HK-2 (cell line): ENCODE measurements around the gene GOT1.

Source experiments
- DNase-seq: peaks from one replicate; pipeline ENCODE4 v3.0.0-alpha.2; 2018; ENCODE audit not compliant: unreplicated experiment

GOT1 gene

DNA sequence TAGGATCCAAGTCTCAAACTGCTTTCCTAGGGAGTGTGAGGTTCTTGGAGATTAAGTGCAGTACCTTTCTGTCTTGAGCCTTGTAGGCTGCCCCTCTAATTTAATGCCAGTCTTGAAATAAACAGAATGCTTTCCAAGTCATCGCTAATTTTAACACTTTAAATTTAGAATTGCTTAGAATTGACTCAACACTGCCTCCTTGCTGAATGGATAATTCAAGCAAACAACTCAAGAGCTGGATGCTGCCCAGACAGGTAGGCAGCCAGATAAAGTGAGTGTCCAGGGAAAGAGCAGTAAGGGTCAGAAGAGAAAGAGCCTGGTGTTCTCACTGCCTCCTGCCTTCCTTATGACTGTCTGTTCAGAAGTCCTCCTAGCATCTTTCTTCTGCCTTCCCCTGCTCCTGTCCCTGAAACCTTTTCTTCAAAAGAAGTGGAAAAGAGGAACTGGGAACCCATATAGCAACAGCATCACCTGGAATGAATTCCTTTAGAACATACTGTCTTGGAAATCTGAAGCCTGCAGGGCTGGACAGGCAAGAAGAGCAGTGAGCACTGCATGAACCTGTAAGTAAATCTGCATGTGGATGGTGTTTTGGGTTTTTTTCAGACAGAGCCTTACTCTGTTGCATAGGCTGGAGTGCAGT, 3.1 kb upstream of the GOT1 start:
- no peak for DNase-seq

GRCh38 chr10:99432881-99433280, 2.5 kb upstream of the GOT1 start:
- no peak for DNase-seq

DNA sequence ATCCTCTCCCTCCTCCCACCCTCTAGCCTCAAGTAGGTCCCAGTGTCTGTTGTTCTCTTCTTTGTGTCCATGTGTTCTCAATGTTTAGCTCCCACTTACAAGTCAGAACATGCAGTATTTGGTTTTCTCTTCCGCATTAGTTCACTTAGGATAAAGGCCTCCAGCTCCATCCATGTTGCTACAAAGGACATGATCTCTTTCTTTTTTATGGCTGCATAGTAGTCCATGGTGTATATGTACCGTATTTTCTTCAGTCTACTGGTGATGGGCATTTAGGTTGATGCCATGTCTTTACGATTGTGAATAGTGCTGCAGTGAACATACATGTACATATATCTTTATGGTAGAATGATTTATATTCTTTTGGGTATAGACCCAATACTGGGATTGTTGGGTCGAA, 1.6 kb upstream of the GOT1 start:
- no peak for DNase-seq

- peak; percentile 62 for DNase-seq
Measured at GRCh38 chr10:99431190-99431760, 851 bp upstream of the GOT1 start.

DNA sequence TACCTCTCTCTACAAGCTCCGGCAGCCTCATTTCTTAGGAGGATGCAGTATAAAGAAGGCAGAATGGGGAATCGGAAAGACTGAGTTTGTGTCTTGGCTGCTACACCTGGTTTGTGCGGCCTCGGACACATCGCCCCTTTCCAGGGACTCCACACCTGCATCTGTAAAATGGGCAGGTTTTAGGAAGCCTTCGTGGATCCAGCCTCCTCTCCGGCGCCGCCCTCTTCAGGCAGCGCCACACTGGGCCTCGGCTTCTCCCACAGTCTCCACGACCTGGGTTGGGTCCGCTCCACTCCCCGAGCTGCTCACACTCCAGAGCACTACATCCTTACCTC, 341 bp downstream of the GOT1 start:
- no peak for DNase-seq

DNA sequence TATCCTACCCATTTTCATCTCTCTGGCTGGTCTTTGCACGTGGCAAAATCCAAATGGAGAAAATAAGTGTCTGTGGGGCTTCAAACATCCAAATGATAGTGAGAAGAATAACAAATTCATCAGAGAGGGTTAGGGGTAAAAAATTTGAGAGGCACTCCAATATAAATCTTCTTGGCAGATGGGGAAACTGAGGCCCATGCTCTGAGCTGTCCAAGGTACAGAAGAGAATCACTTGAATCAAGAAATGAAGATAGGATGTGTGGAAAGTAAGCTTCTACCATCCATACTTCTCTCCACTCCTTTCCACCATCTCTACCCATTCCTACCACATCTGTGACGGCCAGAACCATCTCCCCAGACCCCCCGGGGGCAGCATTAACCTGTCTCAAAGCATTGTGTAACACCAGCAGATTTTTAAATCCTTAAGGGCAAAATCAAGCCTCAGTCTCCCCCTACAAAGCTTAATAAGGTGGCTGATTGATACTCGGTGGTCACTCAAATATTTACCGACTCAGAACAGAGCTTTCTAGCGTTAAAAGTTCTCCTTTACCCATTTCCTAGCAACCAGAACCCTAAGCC, 818 bp downstream of the GOT1 start:
- DNase-seq, result no peak

DNA sequence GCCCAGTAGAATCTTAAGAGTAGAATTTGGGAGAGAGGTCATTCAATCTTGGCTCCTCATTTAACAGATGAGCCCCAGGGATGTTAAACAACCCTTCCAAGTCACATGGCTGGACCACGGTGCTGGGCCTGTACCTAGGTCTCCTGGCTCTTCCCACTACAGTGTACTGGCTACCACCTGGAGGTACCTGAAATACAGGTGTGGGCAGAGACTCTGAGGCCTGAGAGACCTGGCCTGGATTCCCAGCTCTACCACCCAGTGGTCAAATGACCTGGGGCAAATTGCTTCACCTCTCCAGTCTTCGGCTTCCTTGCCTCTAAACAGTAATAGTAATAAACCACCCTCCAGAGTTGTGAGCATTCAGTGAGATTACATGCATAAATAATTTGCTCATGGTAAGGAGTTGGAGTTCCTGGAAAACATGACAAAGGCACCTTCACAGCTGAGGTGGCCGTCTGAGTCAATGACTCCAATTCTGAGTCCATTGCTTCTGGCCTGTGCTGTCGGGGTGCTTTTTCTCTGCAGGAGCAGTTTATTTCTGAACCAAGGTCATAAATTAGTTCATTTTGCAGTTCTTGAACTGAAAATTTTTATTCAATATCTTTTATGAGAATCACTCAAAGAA, 2.7 kb downstream of the GOT1 start:
- DNase-seq, result no peak

GRCh38 chr10:99426689-99427088, 3.7 kb downstream of the GOT1 start:
- no peak for DNase-seq

- DNase-seq, result no peak
Measured at GRCh38 chr10:99425204-99425603, 5.2 kb downstream of the GOT1 start.

DNA sequence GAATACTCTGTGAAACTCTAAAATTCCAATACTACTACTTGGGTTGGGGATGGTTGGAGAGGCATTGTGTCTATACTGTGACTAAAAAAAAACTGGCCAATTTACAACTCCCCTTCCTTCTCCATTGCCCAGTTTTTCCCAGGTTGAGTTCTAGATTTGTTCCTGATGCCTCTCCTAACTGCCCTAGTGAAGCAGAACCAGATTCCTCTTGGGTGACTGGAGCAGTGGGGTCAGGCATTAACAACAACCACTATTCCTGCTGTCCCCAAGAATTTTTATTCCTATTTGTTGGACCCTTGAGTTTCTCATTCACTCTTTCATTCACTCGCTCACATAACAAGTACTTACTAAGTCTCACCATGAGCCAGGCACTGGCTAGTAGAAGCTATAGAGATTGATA, 5.8 kb downstream of the GOT1 start:
- DNase-seq, result no peak

DNA sequence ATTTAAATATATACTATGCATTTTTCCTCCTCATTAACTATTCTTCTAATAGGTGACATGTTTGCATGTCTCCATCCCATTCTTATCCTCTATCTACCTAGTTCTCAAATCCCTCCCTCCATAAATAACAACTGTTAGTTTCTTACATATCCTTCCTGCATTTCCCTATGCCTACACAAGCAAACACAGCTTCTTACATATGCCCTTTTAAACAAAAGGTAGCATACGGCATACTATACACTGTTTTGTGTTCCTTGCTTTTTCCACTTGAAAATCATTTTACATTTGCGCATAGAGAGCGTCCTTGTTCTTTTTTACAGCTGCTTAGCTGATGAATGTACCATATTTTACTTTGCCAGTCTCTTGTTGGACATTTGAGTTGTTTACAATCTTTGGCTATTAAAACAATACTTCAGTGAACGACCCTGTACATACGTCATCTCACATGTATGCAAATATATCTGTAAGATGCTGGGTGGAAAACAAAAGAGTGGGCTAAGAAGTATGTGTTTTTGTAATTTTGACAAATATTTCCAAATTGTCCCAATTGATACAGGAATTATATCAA, 7.8 kb downstream of the GOT1 start:
- no peak for DNase-seq

DNA sequence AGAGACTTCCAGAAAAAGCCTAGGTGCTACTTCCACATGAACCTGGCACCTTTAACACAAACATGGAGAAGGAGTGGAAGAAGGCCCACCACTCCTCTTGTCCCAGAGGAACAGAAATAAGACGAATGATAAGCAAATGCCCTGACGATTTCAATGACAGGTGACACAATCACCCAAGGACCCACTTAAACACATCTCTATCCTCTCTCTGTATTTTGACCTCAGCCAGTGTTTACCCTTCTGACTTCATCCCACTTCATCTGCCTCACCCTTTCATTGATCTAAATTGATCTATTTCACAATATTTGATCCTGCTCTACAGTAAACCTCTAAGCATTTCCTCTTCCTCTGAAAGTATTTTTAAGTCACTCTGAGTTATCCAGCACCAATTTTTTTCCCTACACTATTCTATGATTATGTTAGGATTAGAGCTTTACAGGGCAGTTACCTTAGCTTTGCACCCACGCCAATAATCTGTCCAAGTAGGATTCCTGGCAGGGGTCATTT, 9.1 kb downstream of the GOT1 start:
- no peak for DNase-seq

- no peak for DNase-seq
Measured at GRCh38 chr10:99419688-99420087, 10.7 kb downstream of the GOT1 start.

- DNase-seq, result no peak
Measured at GRCh38 chr10:99418910-99419624, 11.4 kb downstream of the GOT1 start.

- DNase-seq, result no peak
Measured at GRCh38 chr10:99412099-99412498, 18.3 kb downstream of the GOT1 start.

DNA sequence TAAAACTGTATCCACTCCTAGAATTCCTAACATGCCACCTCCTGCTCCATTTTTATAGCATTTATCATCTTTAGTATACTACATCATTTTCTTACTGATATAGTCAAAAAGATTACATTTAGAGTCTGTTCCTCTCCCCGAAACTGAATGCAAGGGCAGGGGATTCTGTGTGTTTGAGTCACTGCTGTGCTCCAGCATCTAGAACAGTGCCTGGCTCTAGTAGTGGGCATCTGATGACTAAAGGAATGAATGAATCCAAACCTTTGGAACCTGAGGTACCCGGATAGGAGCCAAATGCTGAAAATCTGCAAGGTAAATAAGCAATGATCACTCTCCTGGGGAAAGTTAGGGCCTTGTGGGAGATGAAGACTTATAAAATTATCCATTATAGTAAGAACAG, 18.9 kb downstream of the GOT1 start:
- no peak for DNase-seq

GRCh38 chr10:99410876-99411275, 19.5 kb downstream of the GOT1 start:
- DNase-seq, result no peak

DNA sequence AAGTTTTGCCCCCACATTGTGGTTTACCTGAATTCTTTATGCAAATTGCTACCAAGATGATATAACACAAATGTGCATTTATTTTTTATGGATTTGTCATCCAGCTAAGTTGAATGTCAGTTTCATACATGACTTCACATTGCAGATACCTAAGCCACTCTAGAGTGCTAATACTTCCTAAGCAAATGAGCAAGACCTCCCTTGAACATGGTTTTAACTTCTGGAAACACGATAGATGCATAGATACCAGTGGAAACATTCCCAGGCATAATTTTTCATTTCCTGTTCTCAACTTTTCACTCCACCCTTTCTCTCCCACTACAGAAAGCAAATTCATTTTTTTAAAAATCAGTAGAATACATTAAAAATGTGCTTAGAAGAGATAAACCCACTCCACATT, 20.3 kb downstream of the GOT1 start:
- no peak for DNase-seq

GRCh38 chr10:99406149-99406548, 24.3 kb downstream of the GOT1 start:
- DNase-seq, result no peak

DNA sequence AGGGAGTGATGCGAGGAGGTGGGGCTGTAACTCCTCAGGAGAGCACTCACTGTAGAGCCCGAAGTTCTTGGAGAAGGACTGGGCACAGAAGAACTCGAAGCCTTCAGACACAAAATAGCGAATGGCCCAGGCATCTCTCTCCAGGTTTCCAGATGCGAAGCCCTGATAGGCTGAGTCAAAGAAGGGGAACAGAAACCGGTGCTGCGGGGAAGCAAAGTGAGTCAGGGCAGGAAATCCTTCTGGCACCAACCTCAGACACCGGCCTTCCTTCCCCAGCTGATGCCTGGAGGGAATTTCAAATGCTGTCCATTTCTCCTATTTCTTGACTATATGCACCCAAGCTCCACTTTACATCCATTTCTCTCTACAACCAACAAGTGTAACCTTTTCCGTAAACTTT, 26.8 kb downstream of the GOT1 start:
- no peak for DNase-seq

- DNase-seq, result no peak
Measured at GRCh38 chr10:99399664-99400063, 30.8 kb downstream of the GOT1 start.

DNA sequence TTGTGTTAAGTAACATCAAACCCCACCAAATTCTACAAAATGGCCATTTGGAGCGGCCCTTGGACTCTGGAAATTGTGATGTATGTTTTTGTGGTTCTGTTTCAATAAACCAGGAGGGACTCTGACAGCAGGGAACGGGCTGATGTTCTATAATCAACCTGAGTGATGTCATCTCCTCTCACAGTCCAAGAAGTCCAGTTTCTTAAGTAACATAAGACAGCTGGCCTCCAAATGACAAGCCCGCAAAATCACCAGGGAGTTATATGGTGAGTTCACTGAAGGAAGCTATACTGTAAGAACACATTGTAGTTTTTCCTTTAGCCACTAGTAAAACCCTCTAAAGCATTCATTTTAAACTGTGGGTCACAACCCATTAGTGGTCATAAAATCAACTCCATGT, 34.0 kb downstream of the GOT1 start:
- peak; percentile 32 for DNase-seq
